NT2/D1 (cell line): ENCODE measurements around the gene RNU1-3.
"Not testable (repeated sequence)": the region's sequence is repeated elsewhere in the genome, so short reads cannot be mapped to it uniquely, and the experiment has no call there.

Experiments used
- YY1 ChIP-seq: IDR thresholded peaks from 2 replicates; pipeline ENCODE4 v1.6.1; 2011; ENCODE audit not compliant: insufficient read length, insufficient read depth
- ZNF274 ChIP-seq: IDR thresholded peaks from 2 replicates; pipeline ENCODE4 v1.6.1; 2011; ENCODE audit warnings: mild to moderate bottlenecking, low read depth, low read length

DNA sequence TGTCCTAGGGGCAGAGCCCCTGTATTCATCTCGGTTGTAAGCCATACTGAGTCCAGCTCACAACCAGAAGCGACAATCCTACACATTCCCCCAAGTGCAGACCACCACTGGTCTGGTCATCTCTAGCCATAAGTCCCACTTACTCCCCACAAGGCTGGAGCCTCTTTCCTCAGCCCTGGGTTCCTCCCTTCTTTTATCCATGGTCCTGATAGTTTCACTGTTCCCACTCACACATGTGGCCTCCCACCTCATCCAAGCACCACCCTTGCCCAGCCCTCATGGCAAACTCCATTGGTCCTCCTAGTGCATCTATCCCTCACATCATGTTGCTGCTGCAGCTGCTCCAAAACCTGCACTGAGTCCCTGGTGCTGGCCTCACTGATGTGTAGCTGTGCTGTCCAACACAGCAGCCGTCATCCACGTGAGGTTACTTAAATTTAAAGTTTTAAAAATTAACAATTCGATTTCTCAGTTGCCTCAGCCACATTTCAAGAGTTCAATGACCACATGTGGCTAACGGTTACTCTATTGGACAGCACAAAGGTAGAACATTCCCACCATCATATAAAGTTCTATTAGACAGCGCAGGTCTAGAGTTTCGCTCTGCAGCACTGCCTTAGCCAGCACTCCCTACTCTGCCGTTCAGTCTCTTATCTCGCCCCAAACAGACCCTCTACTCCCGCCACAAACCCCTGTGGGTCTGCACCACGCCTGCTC, 23.1 kb downstream of the RNU1-3 start:
- not testable (repeated sequence) for TF ChIP-seq YY1, ZNF274
